Neural progenitor cell (in vitro differentiated cells): ENCODE results near the gene METTL16. TPM values are rescaled to one million over a fixed set of nuclear protein-coding genes. Genes with fewer than 3 reads are reported as not detected.
A peak's percentile ranks its signal among the peaks of the same experiment; 100 is the strongest.

Experiments
- DNase-seq: peaks from one replicate; pipeline ENCODE4 v3.0.0-alpha.2; 2016; ENCODE audit warnings: low spot score
- H2AFZ ChIP-seq: fragments of 200-600 bp; sonication (generic); replicated peaks from 2 replicates; pipeline ENCODE4 v1.6.1; 2016; ENCODE audit warnings: antibody characterized with exemption
- H3F3A ChIP-seq: fragments of 200-600 bp; sonication (generic); 2 replicates; pipeline ENCODE4 v1.6.1; 2016; ENCODE audit warnings: antibody characterized with exemption, low read depth
- H3K27ac ChIP-seq: fragments of 200-600 bp; sonication (generic); 2 replicates; pipeline ENCODE4 v1.5.1; 2016; ENCODE audit warnings: mild to moderate bottlenecking
- H3K27me3 ChIP-seq: fragments of 200-600 bp; sonication (generic); 2 replicates; pipeline ENCODE4 v1.6.1; 2016; ENCODE audit warnings: mild to moderate bottlenecking, moderate library complexity
- H3K36me3 ChIP-seq: fragments of 200-600 bp; sonication (generic); 2 replicates; pipeline ENCODE4 v1.5.1; 2016
- H3K4me1 ChIP-seq: fragments of 200-600 bp; sonication (generic); 2 replicates; pipeline ENCODE4 v1.6.1; 2016; ENCODE audit warnings: mixed run types
- H3K4me2 ChIP-seq: fragments of 200-600 bp; sonication (generic); 2 replicates; pipeline ENCODE4 v1.6.1; 2016
- H3K4me3 ChIP-seq: fragments of 200-600 bp; sonication (generic); 2 replicates; pipeline ENCODE4 v1.5.1; 2016
- H3K79me2 ChIP-seq: fragments of 200-600 bp; sonication (generic); 2 replicates; pipeline ENCODE4 v1.6.1; 2016; ENCODE audit warnings: low read depth
- H3K9ac ChIP-seq: fragments of 200-600 bp; sonication (generic); 2 replicates; pipeline ENCODE4 v1.6.1; 2016
- H3K9me3 ChIP-seq: fragments of 200-600 bp; sonication (generic); 2 replicates; pipeline ENCODE4 v1.5.1; 2016; ENCODE audit warnings: low read depth
- H4K20me1 ChIP-seq: fragments of 200-600 bp; sonication (generic); 2 replicates; pipeline ENCODE4 v1.6.1; 2016; ENCODE audit warnings: low read depth
- H3K27ac Mint-ChIP-seq: 3 replicates; pipeline ENCODE4 v1.8.0; 2021; ENCODE audit warnings: mixed read lengths
- H3K27me3 Mint-ChIP-seq: 2 replicates; pipeline ENCODE4 v1.8.0; 2022; ENCODE audit warnings: low read depth, mild to moderate bottlenecking, inconsistent platforms, moderate library complexity, mixed read lengths; ENCODE audit not compliant: insufficient read depth
- H3K36me3 Mint-ChIP-seq: 3 replicates; pipeline ENCODE4 v1.8.0; 2021; ENCODE audit warnings: mixed read lengths
- H3K4me1 Mint-ChIP-seq: 3 replicates; pipeline ENCODE4 v1.8.0; 2021; ENCODE audit warnings: mixed read lengths
- H3K4me3 Mint-ChIP-seq: 3 replicates; pipeline ENCODE4 v1.8.0; 2021; ENCODE audit warnings: mild to moderate bottlenecking, moderate library complexity, mixed read lengths
- H3K9me3 Mint-ChIP-seq: 3 replicates; pipeline ENCODE4 v1.8.0; 2020; ENCODE audit warnings: mixed read lengths
- CTCF ChIP-seq: fragments of 200-600 bp; sonication (generic); IDR thresholded peaks from 2 replicates; pipeline ENCODE4 v1.5.1; 2017; ENCODE audit warnings: antibody characterized with exemption, mild to moderate bottlenecking
- EZH2 ChIP-seq: fragments of 200-600 bp; sonication (generic); IDR thresholded peaks from 2 replicates; pipeline ENCODE4 v1.6.1; 2017; ENCODE audit warnings: antibody characterized with exemption, mild to moderate bottlenecking, moderate library complexity
- EZH2phosphoT487 ChIP-seq: fragments of 200-600 bp; sonication (generic); IDR thresholded peaks from 2 replicates; pipeline ENCODE4 v1.6.1; 2017; ENCODE audit warnings: antibody characterized with exemption
- total RNA-seq: library from RNA; depleted of rRNA; stranded (reverse); fragments of >200 nt; gene quantifications from 2 replicates; pipeline ENCODE4 v1.2.3, GENCODE V29; 2015; ENCODE audit warnings: low replicate concordance

METTL16 gene
- total RNA-seq, 1 donor from 2014 or later = 40.0 TPM

GRCh38 chr17:2414446-2415064 is 97.1 kb downstream of the METTL16 start:
- H3K27ac ChIP-seq = no peak overlapping the region
- Mint-ChIP-seq H3K36me3 (peaks cover 24% of the 10 kb centered on the region), H3K4me3 (no peak overlapping the region), H3K27me3 (peaks cover 13% of the 10 kb centered on the region), H3K9me3 (no peaks in the 10 kb centered on the region), H3K4me1 (peaks cover 34% of the 10 kb centered on the region), H3K27ac (peak overlapping the region; percentile 19)
- TF ChIP-seq EZH2phosphoT487 (no peak), EZH2 (no peak), CTCF (no peak)
- no peaks in the 10 kb centered on the region for H3K27me3 ChIP-seq
- H2AFZ ChIP-seq = no peak overlapping the region
- peaks cover 12% of the 10 kb centered on the region for H4K20me1 ChIP-seq
- no peak overlapping the region for H3K4me2 ChIP-seq
- DNase-seq = no peak
- H3K36me3 ChIP-seq = no peaks in the 10 kb centered on the region
- H3K79me2 ChIP-seq = peaks cover 6% of the 10 kb centered on the region
- no peak overlapping the region for H3K4me3 ChIP-seq
- H3F3A ChIP-seq = peaks cover 21% of the 10 kb centered on the region
- H3K4me1 ChIP-seq = no peaks in the 10 kb centered on the region
- no peak overlapping the region for H3K9ac ChIP-seq
- no peaks in the 10 kb centered on the region for H3K9me3 ChIP-seq

- Mint-ChIP-seq H3K27me3 (peaks cover 6% of the 10 kb centered on the region), H3K9me3 (no peaks in the 10 kb centered on the region), H3K36me3 (peaks cover 18% of the 10 kb centered on the region), H3K27ac (peak overlapping the region; percentile 90), H3K4me1 (peaks cover 24% of the 10 kb centered on the region), H3K4me3 (no peak overlapping the region)
- no peak overlapping the region for H2AFZ ChIP-seq
- DNase-seq = peak; percentile 23
- H3K27ac ChIP-seq = no peak overlapping the region
- no peaks in the 10 kb centered on the region for H3K36me3 ChIP-seq
- TF ChIP-seq EZH2 (no peak), EZH2phosphoT487 (no peak), CTCF (no peak)
- no peaks in the 10 kb centered on the region for H3K27me3 ChIP-seq
- H3F3A ChIP-seq = peaks cover 18% of the 10 kb centered on the region
- peaks cover 6% of the 10 kb centered on the region for H3K79me2 ChIP-seq
- H3K4me1 ChIP-seq = no peaks in the 10 kb centered on the region
- no peaks in the 10 kb centered on the region for H3K9me3 ChIP-seq
- H4K20me1 ChIP-seq = peaks cover 12% of the 10 kb centered on the region
- no peak overlapping the region for H3K4me2 ChIP-seq
- no peak overlapping the region for H3K4me3 ChIP-seq
- no peak overlapping the region for H3K9ac ChIP-seq
Measured at GRCh38 chr17:2412561-2413021, 99.1 kb downstream of the METTL16 start.

- Mint-ChIP-seq H3K9me3 (no peaks in the 10 kb centered on the region), H3K4me1 (peaks cover 23% of the 10 kb centered on the region), H3K4me3 (no peak overlapping the region), H3K27me3 (peaks cover 8% of the 10 kb centered on the region), H3K27ac (peak overlapping the region; percentile 26), H3K36me3 (peaks cover 18% of the 10 kb centered on the region)
- Histone ChIP-seq H3K4me2 (no peak overlapping the region), H3K4me3 (no peak overlapping the region), H4K20me1 (peaks cover 3% of the 10 kb centered on the region), H3K9ac (no peak overlapping the region), H2AFZ (no peak overlapping the region), H3K27ac (no peak overlapping the region), H3K4me1 (no peaks in the 10 kb centered on the region), H3K27me3 (no peaks in the 10 kb centered on the region), H3K79me2 (peaks cover 6% of the 10 kb centered on the region), H3F3A (peaks cover 4% of the 10 kb centered on the region), H3K36me3 (no peaks in the 10 kb centered on the region), H3K9me3 (no peaks in the 10 kb centered on the region)
- DNase-seq = no peak
- no peak for TF ChIP-seq CTCF
- no peak for TF ChIP-seq EZH2phosphoT487
- TF ChIP-seq EZH2 = no peak
Measured at GRCh38 chr17:2410951-2411350, 100.7 kb downstream of the METTL16 start.
